H1 (cell line): ENCODE data around the gene ATG7. TPM values are rescaled to one million over a fixed set of nuclear protein-coding genes. Genes with fewer than 3 reads are reported as not detected.

Source experiments
- CTCF ChIA-PET: fragments of 300-600 bp; sonication (Branson Sonifier 250); formaldehyde crosslinking; loops from one replicate; lab custom pipeline; 2021; ENCODE audit not compliant: partially characterized antibody; lab: Charles Lee
- POLR2A ChIA-PET: fragments of 300-600 bp; sonication (Branson Sonifier 250); formaldehyde crosslinking; loops from one replicate; lab custom pipeline; 2021; ENCODE audit warnings: inconsistent platforms; ENCODE audit not compliant: partially characterized antibody; lab: Charles Lee
- DNase-seq, 2 experiments: peaks; one replicate each; pipeline versions ENCODE4 v3.0.0 to v3.0.0-alpha.2; 2010 to 2022; ENCODE audit warnings: low spot score in 2 of 2, low read depth in 1 of 2, mixed read lengths in 1 of 2
- FAIRE-seq: peaks from 2 replicates; lab custom pipeline; 2011; peaks lifted over from hg19 to GRCh38; lab: Jason Lieb, UNC
- H2AFZ ChIP-seq: 2 replicates; pipeline ENCODE4 v1.8.1; 2012; ENCODE audit warnings: low read length, inconsistent platforms
- H2AK5ac ChIP-seq: 2 replicates; pipeline ENCODE4 v1.6.1; 2013; ENCODE audit warnings: low read depth, low read length
- H2BK120ac ChIP-seq: replicated peaks from 2 replicates; pipeline ENCODE3; 2013; ENCODE audit warnings: low read depth, low read length, inconsistent platforms
- H2BK12ac ChIP-seq: 2 replicates; pipeline ENCODE4 v1.6.1; 2013; ENCODE audit warnings: low read depth, low read length
- H2BK15ac ChIP-seq: 2 replicates; pipeline ENCODE4 v1.6.1; 2013; ENCODE audit warnings: low read length
- H2BK20ac ChIP-seq: 2 replicates; pipeline ENCODE4 v1.6.1; 2013; ENCODE audit warnings: low read length
- H2BK5ac ChIP-seq: 2 replicates; pipeline ENCODE4 v1.6.1; 2013; ENCODE audit warnings: low read depth, low read length
- H3K14ac ChIP-seq: 2 replicates; pipeline ENCODE4 v1.6.1; 2013; ENCODE audit warnings: inconsistent platforms; ENCODE audit not compliant: insufficient read length
- H3K18ac ChIP-seq: 2 replicates; pipeline ENCODE4 v1.6.1; 2013; ENCODE audit warnings: low read length; ENCODE audit errors: extremely low read depth
- H3K23ac ChIP-seq: 2 replicates; pipeline ENCODE4 v1.6.1; 2013; ENCODE audit warnings: inconsistent platforms; ENCODE audit not compliant: insufficient read length
- H3K23me2 ChIP-seq: 2 replicates; pipeline ENCODE4 v1.6.1; 2013; ENCODE audit warnings: low read depth, low read length
- H3K27ac ChIP-seq: 2 replicates; pipeline ENCODE4 v1.6.1; 2011; ENCODE audit warnings: low read depth, low read length, inconsistent platforms
- H3K27me3 ChIP-seq, 4 experiments: replicated peaks in 1 of 4; 1 replicate in 1 of 4; 2 replicates in 3 of 4; pipeline versions ENCODE4 v1.6.1 to v1.8.1; 2011 to 2013; ENCODE audit warnings: low read length in 3 of 4, mild to moderate bottlenecking in 3 of 4, inconsistent platforms in 2 of 4, mixed read lengths in 2 of 4, moderate library complexity in 1 of 4; ENCODE audit not compliant: control insufficient read depth in 3 of 4, insufficient read depth in 3 of 4; ENCODE audit errors: extremely low read depth in 1 of 4
- H3K36me3 ChIP-seq, 4 experiments: 2 replicates each; pipeline versions ENCODE4 v1.6.1 to v1.8.1; 2011 to 2013; ENCODE audit warnings: mild to moderate bottlenecking in 4 of 4, low read length in 3 of 4, moderate library complexity in 2 of 4, control low read depth in 1 of 4, inconsistent platforms in 1 of 4; ENCODE audit not compliant: insufficient read depth in 4 of 4, control insufficient read depth in 2 of 4
- H3K4ac ChIP-seq: replicated peaks from 2 replicates; pipeline ENCODE3; 2013; ENCODE audit warnings: low read length, low read depth, mixed read lengths, inconsistent platforms; ENCODE audit not compliant: insufficient read length
- H3K4me1 ChIP-seq, 4 experiments: replicated peaks in 1 of 4; 1 replicate in 1 of 4; 2 replicates in 3 of 4; pipeline versions ENCODE4 v1.6.1 to v1.8.1; 2011 to 2013; ENCODE audit warnings: low read length in 3 of 4, inconsistent platforms in 2 of 4, mixed read lengths in 1 of 4; ENCODE audit not compliant: insufficient read depth in 4 of 4, control insufficient read depth in 3 of 4
- H3K4me2 ChIP-seq, 2 experiments: 2 replicates each; pipeline versions ENCODE4 v1.6.1 to v1.8.1; 2011 to 2013; ENCODE audit warnings: low read depth in 2 of 2, low read length in 2 of 2, control low read depth in 1 of 2, inconsistent platforms in 1 of 2, mild to moderate bottlenecking in 1 of 2; ENCODE audit not compliant: insufficient read depth in 1 of 2
- H3K4me3 ChIP-seq, 4 experiments: fragments of 200-600, 300-600 bp in 1 of 4; sonication (generic), shearing (Covaris generic), sonication (Bioruptor Twin) in 1 of 4; 2 replicates each; pipeline versions ENCODE4 v1.5.1 to v1.8.1; 2011 to 2016; ENCODE audit warnings: low read length in 4 of 4, low read depth in 3 of 4, control low read depth in 2 of 4, inconsistent platforms in 2 of 4, mild to moderate bottlenecking in 2 of 4, mixed read lengths in 1 of 4, moderate library complexity in 1 of 4; ENCODE audit not compliant: insufficient read depth in 2 of 4; ENCODE audit errors: extremely low read depth in 1 of 4
- H3K56ac ChIP-seq: replicated peaks from 2 replicates; pipeline ENCODE3; 2013; ENCODE audit warnings: low read depth, mild to moderate bottlenecking, mixed read lengths, low read length, inconsistent platforms; ENCODE audit not compliant: insufficient read length
- H3K79me1 ChIP-seq: 2 replicates; pipeline ENCODE4 v1.6.1; 2013; ENCODE audit warnings: low read depth, low read length, control low read depth
- H3K79me2 ChIP-seq, 2 experiments: 2 replicates each; pipeline versions ENCODE4 v1.6.1 to v1.8.1; 2012 to 2013; ENCODE audit warnings: low read length in 2 of 2, mild to moderate bottlenecking in 2 of 2, inconsistent platforms in 1 of 2; ENCODE audit not compliant: insufficient read depth in 2 of 2, control insufficient read depth in 1 of 2
- H3K9ac ChIP-seq, 4 experiments: replicated peaks in 1 of 4; 1 replicate in 1 of 4; 2 replicates in 3 of 4; pipeline versions ENCODE4 v1.6.1 to v1.8.1; 2011 to 2013; ENCODE audit warnings: low read depth in 3 of 4, low read length in 3 of 4, control low read depth in 2 of 4, mild to moderate bottlenecking in 2 of 4, moderate library complexity in 2 of 4, inconsistent platforms in 1 of 4; ENCODE audit errors: extremely low read depth in 1 of 4
- H3K9me3 ChIP-seq, 2 experiments: 2 replicates each; pipeline versions ENCODE4 v1.6.1 to v1.8.1; 2012 to 2013; ENCODE audit warnings: mild to moderate bottlenecking in 2 of 2, moderate library complexity in 2 of 2, control low read depth in 1 of 2, inconsistent platforms in 1 of 2, low read depth in 1 of 2, low read length in 1 of 2, mixed read lengths in 1 of 2; ENCODE audit not compliant: insufficient read depth in 2 of 2
- H4K20me1 ChIP-seq, 2 experiments: replicated peaks in 1 of 2; 2 replicates each; pipeline versions ENCODE3 to v1.8.1; 2011 to 2013; ENCODE audit warnings: inconsistent platforms in 2 of 2, low read length in 2 of 2, mild to moderate bottlenecking in 1 of 2; ENCODE audit not compliant: insufficient read depth in 2 of 2, control insufficient read depth in 1 of 2
- H4K5ac ChIP-seq: 2 replicates; pipeline ENCODE4 v1.6.1; 2013; ENCODE audit warnings: low read length, low read depth, mixed read lengths, inconsistent platforms; ENCODE audit not compliant: insufficient read length
- H4K8ac ChIP-seq: 2 replicates; pipeline ENCODE4 v1.8.0; 2013; ENCODE audit warnings: mild to moderate bottlenecking, moderate library complexity, low read length, inconsistent platforms; ENCODE audit not compliant: insufficient read depth; ENCODE audit errors: extremely low read depth
- H4K91ac ChIP-seq: replicated peaks from 2 replicates; pipeline ENCODE3; 2013; ENCODE audit warnings: low read length, mixed read lengths, inconsistent platforms; ENCODE audit not compliant: insufficient read length
- ASH2L ChIP-seq: fragments of 200-600, 300-600 bp; sonication (generic); IDR thresholded peaks from one replicate; pipeline ENCODE4 v1.7.1; 2017; ENCODE audit warnings: low read length
- BCL11A ChIP-seq, 2 experiments: IDR thresholded peaks; one replicate each; pipeline ENCODE4 v1.6.1; 2011; ENCODE audit warnings: low read depth in 2 of 2, low read length in 2 of 2, mild to moderate bottlenecking in 2 of 2
- CEBPB ChIP-seq: IDR thresholded peaks from 2 replicates; pipeline ENCODE4 v1.6.1; 2012; ENCODE audit warnings: low read depth, low read length
- EGR1 ChIP-seq: IDR thresholded peaks from 2 replicates; pipeline ENCODE4 v1.6.1; 2011; ENCODE audit warnings: low read depth, low read length, borderline replicate concordance
- POU5F1 ChIP-seq: IDR thresholded peaks from 2 replicates; pipeline ENCODE4 v1.6.1; 2011; ENCODE audit warnings: low read depth, mild to moderate bottlenecking, low read length, moderate library complexity
- RAD21 ChIP-seq, 2 experiments: IDR thresholded peaks in 1 of 2; conservative IDR thresholded peaks in 1 of 2; 2 replicates each; pipeline ENCODE4 v1.6.1; 2011; ENCODE audit warnings: low read depth in 2 of 2, low read length in 2 of 2, improper control_type of control experiment in 1 of 2, inconsistent platforms in 1 of 2, mild to moderate bottlenecking in 1 of 2, moderate library complexity in 1 of 2
- SP1 ChIP-seq: IDR thresholded peaks from 2 replicates; pipeline ENCODE4 v1.6.1; 2011; ENCODE audit warnings: low read depth, low read length
- SP4 ChIP-seq: IDR thresholded peaks from 2 replicates; pipeline ENCODE4 v1.6.1; 2012; ENCODE audit warnings: low read length, inconsistent platforms
- WGBS, 2 experiments: shearing (Covaris generic) in 1 of 2; methylation state at CpG; one replicate each; pipeline versions ENCODE4 v1.1.6 to v1.1.7; 2013 to 2015; ENCODE audit warnings: low lambda C conversion rate in 2 of 2, mixed read lengths in 2 of 2, inconsistent platforms in 1 of 2, low coverage in 1 of 2, missing lambda C conversion rate in 1 of 2; ENCODE audit not compliant: insufficient replicate concordance in 2 of 2, insufficient coverage in 1 of 2, insufficient read length in 1 of 2; ENCODE audit errors: extremely low coverage in 1 of 2, missing lambda C conversion rate in 1 of 2; 5-methylcytosine and 5-hydroxymethylcytosine counted together
- polyA plus RNA-seq, 7 experiments: library from polyadenylated mRNA; depleted of rRNA in 3 of 7; stranded (reverse) in 5 of 7; unstranded in 2 of 7; fragments of >200 nt in 5 of 7; fragments of 200-250 nt in 2 of 7; gene quantifications; 1 replicate in 5 of 7; 2 replicates in 1 of 7; 4 replicates in 1 of 7; pipeline versions ENCODE4 v1.2.1 to v1.2.3, GENCODE V29; 2011 to 2013; ENCODE audit warnings: missing spikeins in 2 of 7, mixed read lengths in 2 of 7
- total RNA-seq: library from RNA; stranded (reverse); fragmentation: NEBNext Ultra II Directional; extraction: Animal tissue kit (Norgen Biotek cat#: 25700); gene quantifications from 2 replicates; pipeline ENCODE4 v1.2.1, GENCODE V29; 2021
- TF ChIP-seq, protein P1 (sequence below): IDR thresholded peaks from 2 replicates; pipeline ENCODE4 v1.6.1; 2012; ENCODE audit warnings: low read length, inconsistent platforms

ATG7 gene
- total and polyA plus RNA-seq, 2 of the 8 experiments (the other 6 are each of a cell fraction or from before 2014, with no cell fraction given): 15.0 to 19.1 TPM

DNA sequence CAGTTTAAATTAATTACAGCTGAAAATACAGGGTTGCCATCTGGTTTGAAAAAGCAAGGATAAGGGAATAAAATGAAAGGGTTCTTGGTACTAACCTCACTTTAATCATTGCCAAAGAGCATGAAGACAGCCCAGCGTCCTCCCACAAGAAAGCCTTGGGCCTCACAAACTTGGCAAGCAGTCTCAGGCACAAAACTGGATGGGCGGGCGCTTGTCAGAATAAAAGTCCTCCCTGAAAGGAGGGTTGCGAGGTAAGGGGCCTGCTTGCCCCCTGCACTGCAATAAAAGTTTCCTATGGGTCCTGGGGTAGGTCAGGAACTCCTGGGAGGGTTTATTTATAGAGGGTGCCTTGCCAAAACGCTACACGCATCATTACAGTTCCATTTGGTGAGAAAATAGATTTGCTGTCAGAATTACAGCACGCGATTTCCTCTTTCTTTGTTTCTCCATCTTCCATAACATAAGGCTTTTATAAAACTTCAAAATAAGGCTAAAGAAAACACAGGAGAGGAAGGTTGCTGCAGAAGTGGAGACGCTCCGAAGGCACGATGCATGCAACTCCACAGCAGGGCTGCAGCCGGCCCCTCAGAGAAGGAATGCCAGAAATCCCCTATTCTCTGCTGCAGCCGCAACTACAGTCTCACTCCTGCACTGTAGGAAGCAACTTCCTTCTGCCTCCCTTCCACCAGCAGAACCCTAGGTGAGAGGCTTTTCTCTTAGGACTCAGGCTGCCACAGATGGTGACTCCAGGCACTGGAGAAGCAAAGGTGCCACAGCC lies 310.2 kb downstream of the ATG7 start:
- POLR2A ChIA-PET: interaction anchor here (1.8 kb wide), 1 partner anchor 9 kb away, joined by 4 read pairs; no protein-coding TSS in a partner anchor
- WGBS, 2 experiments: 8% methylated on average over 12 of the region's 13 CpGs; no CpG with 5 or more reads in 1 of the 2 experiments
- no peaks in the 10 kb centered on the region for H3K36me3 ChIP-seq
- TF ChIP-seq ASH2L: peak; percentile 60
- TF ChIP-seq SP4: no peak
- TF ChIP-seq EGR1: peak; percentile 43; the same call in 1 of the 2 replicates
- TF ChIP-seq SP1: 0 out of 2 replicates have a peak, but pooled peaks have one; percentile 50
- TF ChIP-seq BCL11A (IDR thresholded peaks at IDR 0.05; ENCODE audit: low read depth in 2 of 2, low read length in 2 of 2): no peak
- 0 out of 2 replicates have a peak, but pooled peaks have one; percentile 6 for TF ChIP-seq CEBPB
- TF ChIP-seq, protein P1, sequence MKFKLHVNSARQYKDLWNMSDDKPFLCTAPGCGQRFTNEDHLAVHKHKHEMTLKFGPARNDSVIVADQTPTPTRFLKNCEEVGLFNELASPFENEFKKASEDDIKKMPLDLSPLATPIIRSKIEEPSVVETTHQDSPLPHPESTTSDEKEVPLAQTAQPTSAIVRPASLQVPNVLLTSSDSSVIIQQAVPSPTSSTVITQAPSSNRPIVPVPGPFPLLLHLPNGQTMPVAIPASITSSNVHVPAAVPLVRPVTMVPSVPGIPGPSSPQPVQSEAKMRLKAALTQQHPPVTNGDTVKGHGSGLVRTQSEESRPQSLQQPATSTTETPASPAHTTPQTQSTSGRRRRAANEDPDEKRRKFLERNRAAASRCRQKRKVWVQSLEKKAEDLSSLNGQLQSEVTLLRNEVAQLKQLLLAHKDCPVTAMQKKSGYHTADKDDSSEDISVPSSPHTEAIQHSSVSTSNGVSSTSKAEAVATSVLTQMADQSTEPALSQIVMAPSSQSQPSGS: peak; percentile 62; the same call in 1 of the 2 replicates
- no peak for TF ChIP-seq POU5F1
- peak in 1 of 2 experiments; percentile 32; a peak in 1 of 4 replicates for TF ChIP-seq RAD21 (IDR thresholded peaks at IDR 0.05 in 1 of 2, conservative IDR thresholded peaks at IDR 0.05 in 1 of 2; ENCODE audit: low read depth in 2 of 2, low read length in 2 of 2)

More for the DNA sequence above, 310.2 kb downstream of the ATG7 start:
- Histone ChIP-seq H3K4me1 (peaks cover 5 to 18% (median 10%) of the 10 kb centered on the region in 4 experiments; a peak in 6 of 7 replicates), H2BK120ac (peak overlapping the region; percentile 60), H4K91ac (peak overlapping the region; percentile 83), H2BK12ac (no peak overlapping the region), H3K79me2 (peaks cover 3 to 89% of the 10 kb centered on the region in 2 experiments), H2AFZ (no peak overlapping the region), H2BK20ac (no peak overlapping the region), H3K56ac (no peak overlapping the region), H3K9me3 (no peaks in the 10 kb centered on the region), H4K5ac (peak overlapping the region; percentile 79), H3K4me2 (peak overlapping the region; percentile 66 to 77), H3K14ac (no peak overlapping the region), H3K79me1 (peaks cover 10% of the 10 kb centered on the region), H3K23ac (no peak overlapping the region), H3K27ac (peak overlapping the region; percentile 38), H3K4me3 (peak overlapping the region; percentile 25 to 57 (median 40); a peak in 7 of 8 replicates), H4K8ac (no peak overlapping the region), H4K20me1 (peaks cover 2 to 5% of the 10 kb centered on the region in 2 experiments), H2AK5ac (peak overlapping the region; percentile 28; the same call in 1 of the 2 replicates), H3K18ac (peak overlapping the region; percentile 92), H2BK15ac (no peak overlapping the region), H3K9ac (peak overlapping the region in 2 of 4 experiments; percentile 1 to 61; a peak in 3 of 7 replicates), H3K23me2 (0 out of 2 replicates have a peak, but pooled peaks cover 3% of the 10 kb centered on the region), H3K27me3 (no peaks in the 10 kb centered on the region), H3K4ac (peak overlapping the region; percentile 22), H2BK5ac (peak overlapping the region; percentile 79; the same call in 1 of the 2 replicates)
- FAIRE-seq (peak; percentile 39), DNase-seq (peak in 1 of 2 experiments; percentile 62)
- CTCF ChIA-PET: interaction anchor here (1.9 kb wide), 1 partner anchor 8 kb away, joined by 7 read pairs; no protein-coding TSS in a partner anchor
